ENCODE data around the gene SAMMSON. TPM values are rescaled to one million over a fixed set of nuclear protein-coding genes. Genes with fewer than 3 reads are reported as not detected.

The SAMMSON gene
- total RNA-seq, 4 donors from 2014 or later: 0.34 to 0.94 (median 0.88) TPM; not detected in 1

DNA sequence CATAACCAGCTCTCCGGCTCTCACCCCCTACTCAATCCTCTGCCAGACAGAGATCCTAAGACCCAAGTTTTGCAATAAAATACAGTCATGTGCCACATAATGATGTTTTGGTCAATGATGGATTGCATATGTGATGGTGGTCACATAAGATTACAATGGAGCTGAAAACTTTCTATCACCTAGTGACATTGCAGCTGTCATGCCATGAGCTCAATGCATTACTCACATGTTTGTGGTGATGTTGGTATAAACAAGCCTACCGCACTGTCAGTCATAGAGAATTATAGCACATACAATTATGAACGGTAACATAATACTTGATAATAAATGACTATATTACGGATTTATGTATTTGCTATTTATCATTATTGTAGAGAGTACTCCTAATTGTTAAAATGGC lies 26.9 kb upstream of the SAMMSON start:
- TF ChIP-seq, protein P1, sequence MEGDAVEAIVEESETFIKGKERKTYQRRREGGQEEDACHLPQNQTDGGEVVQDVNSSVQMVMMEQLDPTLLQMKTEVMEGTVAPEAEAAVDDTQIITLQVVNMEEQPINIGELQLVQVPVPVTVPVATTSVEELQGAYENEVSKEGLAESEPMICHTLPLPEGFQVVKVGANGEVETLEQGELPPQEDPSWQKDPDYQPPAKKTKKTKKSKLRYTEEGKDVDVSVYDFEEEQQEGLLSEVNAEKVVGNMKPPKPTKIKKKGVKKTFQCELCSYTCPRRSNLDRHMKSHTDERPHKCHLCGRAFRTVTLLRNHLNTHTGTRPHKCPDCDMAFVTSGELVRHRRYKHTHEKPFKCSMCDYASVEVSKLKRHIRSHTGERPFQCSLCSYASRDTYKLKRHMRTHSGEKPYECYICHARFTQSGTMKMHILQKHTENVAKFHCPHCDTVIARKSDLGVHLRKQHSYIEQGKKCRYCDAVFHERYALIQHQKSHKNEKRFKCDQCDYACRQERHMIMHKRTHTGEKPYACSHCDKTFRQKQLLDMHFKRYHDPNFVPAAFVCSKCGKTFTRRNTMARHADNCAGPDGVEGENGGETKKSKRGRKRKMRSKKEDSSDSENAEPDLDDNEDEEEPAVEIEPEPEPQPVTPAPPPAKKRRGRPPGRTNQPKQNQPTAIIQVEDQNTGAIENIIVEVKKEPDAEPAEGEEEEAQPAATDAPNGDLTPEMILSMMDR (IDR thresholded peaks at IDR 0.05; ENCODE audit: low read depth): no peak

DNA sequence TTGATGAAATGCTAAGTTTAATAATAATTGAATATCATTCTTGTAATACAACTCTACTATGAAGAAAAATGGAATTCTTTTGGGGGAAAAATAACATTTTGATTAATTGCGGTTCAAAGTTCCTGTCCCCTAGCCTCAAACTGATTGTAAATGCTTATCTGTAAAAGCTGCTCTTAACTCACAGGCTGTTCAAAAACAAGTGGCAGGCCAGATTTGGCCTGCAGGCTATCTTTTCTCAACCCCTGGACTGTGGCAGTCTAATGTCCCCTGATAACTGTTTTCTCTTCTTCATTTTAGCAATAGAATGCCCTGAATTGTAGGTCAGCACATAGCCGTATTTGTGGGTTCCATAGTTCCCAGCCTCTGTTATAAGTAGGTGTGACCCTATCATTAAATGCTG lies 23.5 kb upstream of the SAMMSON start:
- TF ChIP-seq, protein P1 (IDR thresholded peaks at IDR 0.05; ENCODE audit: low read depth): no peak

DNA sequence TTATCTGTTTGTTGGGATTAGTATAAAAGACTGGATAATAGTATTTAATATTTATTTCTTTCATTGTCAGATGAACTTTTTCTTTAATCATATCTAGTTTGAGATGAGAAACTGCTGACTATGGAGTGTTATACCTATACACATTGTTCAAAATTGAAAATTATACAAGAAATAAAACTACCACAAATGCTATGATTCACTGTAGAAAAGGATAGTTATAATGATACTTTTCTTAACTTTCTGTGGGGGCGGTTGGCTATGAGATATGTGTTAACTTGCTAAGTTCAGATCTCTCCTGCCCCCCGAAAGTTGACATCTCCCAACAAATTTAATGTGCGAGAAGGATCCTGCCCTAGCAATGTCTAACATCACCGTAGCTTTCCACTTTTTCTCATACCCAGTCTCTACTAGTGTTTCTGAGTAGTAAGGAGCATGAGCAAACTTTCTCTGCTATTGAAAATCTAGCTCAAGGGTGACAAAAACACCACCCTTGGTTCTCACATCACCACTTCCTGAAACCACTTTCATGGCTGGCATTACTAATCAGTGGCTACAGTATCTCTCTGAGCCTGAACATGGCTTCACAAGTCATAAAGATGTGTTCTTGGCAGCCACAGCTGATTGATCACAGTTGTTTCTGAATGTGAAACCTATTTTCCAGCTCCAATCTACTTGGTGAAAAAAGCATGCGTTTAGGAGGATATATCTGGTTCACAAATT lies 15.8 kb upstream of the SAMMSON start:
- TF ChIP-seq, protein P1 (IDR thresholded peaks at IDR 0.05; ENCODE audit: low read depth): no peak

DNA sequence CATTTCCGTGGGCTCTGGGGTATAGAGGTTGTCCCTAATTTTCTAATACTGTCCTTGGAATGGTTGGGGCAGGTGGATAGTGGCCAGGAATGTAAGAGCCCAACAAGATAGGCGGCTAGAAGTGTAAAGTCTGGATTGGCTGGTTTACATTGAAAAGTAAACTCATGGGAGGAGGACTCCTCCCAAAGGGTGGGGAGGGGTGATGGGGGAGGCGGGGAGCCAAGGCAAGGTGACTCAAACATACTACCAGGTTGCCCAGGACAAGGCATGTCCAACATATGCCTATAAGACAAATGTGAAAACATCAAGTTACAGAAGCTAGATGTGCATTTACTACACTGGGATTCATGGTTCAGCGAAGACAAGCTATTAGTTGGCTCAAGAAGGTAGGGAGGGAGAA lies 14.3 kb upstream of the SAMMSON start:
- TF ChIP-seq, protein P1 (IDR thresholded peaks at IDR 0.05; ENCODE audit: low read depth): no peak

DNA sequence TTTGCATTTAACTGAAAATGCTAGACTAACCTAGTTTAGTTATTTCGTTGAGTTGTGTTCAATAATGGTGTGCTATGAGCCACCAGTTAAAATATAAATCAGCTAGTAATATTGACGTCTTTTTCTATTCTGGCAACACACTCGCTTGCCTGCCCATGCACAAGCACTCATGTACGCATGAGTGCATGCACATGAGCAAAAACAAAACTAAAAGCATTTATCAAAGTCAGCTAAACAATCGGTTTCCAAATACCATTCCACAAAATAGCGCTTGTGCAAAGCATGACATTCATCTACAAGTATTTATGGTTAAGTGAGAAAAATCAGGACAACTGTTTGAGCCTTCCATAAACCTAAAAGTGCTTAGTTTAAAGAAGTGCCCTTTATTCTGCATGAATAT lies 13.1 kb upstream of the SAMMSON start:
- TF ChIP-seq, protein P1 (IDR thresholded peaks at IDR 0.05; ENCODE audit: low read depth): no peak

DNA sequence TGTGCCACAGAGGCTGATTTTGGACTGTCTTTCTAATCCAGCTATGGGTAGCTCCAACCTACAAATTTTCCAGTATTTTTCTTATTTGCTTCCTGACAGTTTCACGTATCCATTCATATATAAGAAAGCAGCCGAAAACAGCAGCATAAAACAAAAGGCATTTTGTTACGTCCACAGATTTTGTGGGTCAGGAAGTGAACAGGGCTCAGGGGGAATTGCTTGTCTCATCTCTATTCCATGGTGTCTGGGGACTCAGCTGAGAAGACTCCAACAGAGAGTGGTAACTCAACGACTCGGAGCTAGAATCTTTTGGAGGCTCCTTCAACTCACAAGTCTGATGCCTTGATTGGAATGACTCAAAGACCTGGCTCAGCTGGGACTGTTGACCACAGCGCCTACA lies 11.7 kb upstream of the SAMMSON start:
- TF ChIP-seq, protein P1 (IDR thresholded peaks at IDR 0.05; ENCODE audit: low read depth): no peak

DNA sequence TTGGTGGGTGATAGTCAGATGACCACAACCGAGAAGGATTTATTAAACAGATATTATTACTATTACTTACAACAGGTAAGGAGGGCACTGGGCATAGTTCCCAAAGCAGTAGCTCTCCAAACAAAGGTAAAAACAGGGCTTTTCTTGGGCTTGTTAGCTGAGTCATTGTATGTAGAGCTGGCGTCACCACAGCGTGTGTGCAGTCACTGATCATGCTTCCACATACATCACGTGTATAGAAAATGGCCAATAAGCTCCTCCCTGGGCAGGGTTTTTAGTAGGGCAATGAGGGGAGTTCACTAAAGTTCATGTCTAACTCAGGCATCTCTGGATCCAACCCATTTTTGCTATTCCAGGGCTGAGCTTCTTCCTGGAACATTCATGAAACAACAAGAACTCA lies 5.8 kb upstream of the SAMMSON start:
- TF ChIP-seq, protein P1 (IDR thresholded peaks at IDR 0.05; ENCODE audit: low read depth): no peak

All from subcutaneous adipose tissue (tissue), 4 donors.